Heart right ventricle (tissue), 16 donors: ENCODE results near the gene RGPD4. TPM values are rescaled to one million over a fixed set of nuclear protein-coding genes. Genes with fewer than 3 reads are reported as not detected.

Experiments
- ATAC-seq, 8 donors: fragments of 200-7000 bp; cut with Tn5 transposase; one replicate each; pipeline ENCODE4 v1.9.1; 2020; ENCODE audit warnings: mild to moderate bottlenecking in 8 of 8, moderate library complexity in 8 of 8, moderate number of reproducible peaks in 1 of 8
- DNase-seq, 2 donors: peaks; one replicate each; pipeline ENCODE4 v3.0.0-alpha.2; 2020
- H3K27ac ChIP-seq, 10 donors: fragments of 200-600 bp; sonication (generic) in 2 of 10; one replicate each; pipeline versions ENCODE4 v1.5.0 to v1.8.0; 2020 to 2022; ENCODE audit warnings: mild to moderate bottlenecking in 3 of 10
- H3K27me3 ChIP-seq, 7 donors: fragments of 200-600 bp; one replicate each; pipeline ENCODE4 v1.8.0; 2021 to 2022; ENCODE audit warnings: mild to moderate bottlenecking in 2 of 7
- H3K36me3 ChIP-seq, 9 donors: fragments of 200-600 bp; sonication (generic) in 1 of 9; one replicate each; pipeline versions ENCODE4 v1.5.0 to v1.8.0; 2020 to 2022; ENCODE audit warnings: mild to moderate bottlenecking in 2 of 9
- H3K4me1 ChIP-seq, 9 donors: fragments of 200-600 bp; sonication (generic) in 1 of 9; one replicate each; pipeline versions ENCODE4 v1.5.0 to v1.8.0; 2020 to 2022; ENCODE audit warnings: mild to moderate bottlenecking in 4 of 9
- H3K4me3 ChIP-seq, 10 donors: fragments of 200-600 bp; sonication (generic) in 2 of 10; one replicate each; pipeline versions ENCODE4 v1.5.0 to v1.8.0; 2020 to 2022; ENCODE audit warnings: mild to moderate bottlenecking in 7 of 10, moderate library complexity in 2 of 10
- H3K9me3 ChIP-seq, 11 donors: fragments of 200-600 bp in 10 of 11; sonication (generic) in 2 of 11; one replicate each; pipeline versions ENCODE4 v1.5.0 to v1.8.0; 2013 to 2022; ENCODE audit warnings: mild to moderate bottlenecking in 2 of 11, control low read depth in 1 of 11, moderate library complexity in 1 of 11
- CTCF ChIP-seq, 9 donors: fragments of 200-600 bp; sonication (generic) in 2 of 9; IDR thresholded peaks; one replicate each; pipeline versions ENCODE4 v1.5.0 to v1.8.0; 2021 to 2022; ENCODE audit warnings: antibody characterized with exemption in 9 of 9, mild to moderate bottlenecking in 5 of 9, moderate library complexity in 1 of 9
- WGBS, 2 donors: extraction: QIAGEN DNeasy Blood & Tissue Kit; methylation state at CpG; one replicate each; pipeline ENCODE4 v1.1.7; 2013; ENCODE audit warnings: inconsistent platforms in 1 of 2; 5-methylcytosine and 5-hydroxymethylcytosine counted together
- intact Hi-C, 10 donors: fragments of 100-400 bp; cut with DNase I; formaldehyde crosslinking; loops; one replicate each; pipeline versions ENCODE4 v1.11.1 to v1.14.2; 2022
- polyA plus RNA-seq, 2 donors: library from polyadenylated mRNA; stranded (reverse); fragments of 200-250 nt; gene quantifications; one replicate each; pipeline ENCODE4 v1.2.3, GENCODE V29; 2013
- total RNA-seq, 10 donors: library from RNA; stranded (reverse); fragmentation: NEBNext Ultra II Directional in 3 of 10; extraction: Animal tissue kit (Norgen Biotek cat#: 25700) in 3 of 10; gene quantifications; one replicate each; pipeline versions ENCODE4 v1.2.1 to v1.2.4, GENCODE V29; 2021 to 2023
- donor health status: Arrhythmogenic right ventricular cardiomyopathy.
- donor health status: ischemic (EF 13 %, LVEDD 7.1; RV severe dilation, severe dysfunction).
- donor health status: healthy with polysubstance abuse.
- donor health status: DM: no; HTN: yes; CAD: no.
- donor health status: DM: no; HTN: no; CAD: no.
- donor health status: ischemic (EF 25% LVEDD 6.9; RV normal size, moderate dysfunction).
- donor health status: ischemic (EF 25% LVEDD 5.7; RV mildly dilated, moderate dysfunction).
- donor health status: healthy.
- donor health status: DM: yes; HTN: yes; CAD: no.
- donor health status: Ischemic cardiomyopathy.
- donor health status: ischemic (EF 35%, LVEDD 5.7; RV mildly dilated, moderate dysfunction).
- donor health status: nonischemic (EF 11% LVEDD 7.7; RV severe dilation, severe dysfunction).
- donor health status: DM: yes; HTN: yes; CAD: no.
- donor health status: PGD.
- donor health status: ischemic (EF 29% LVEDD 5.4; RV normal size, mild dysfunction).
- donor health status: nonischemic (EF 23%, LVEDD 6.1; RV moderate dilation, normal function).

RGPD4 gene
- total and polyA plus RNA-seq, 12 donors, result 0.05 to 0.16 TPM; not detected in 10

- ATAC-seq, result no peak
- intact Hi-C loops, result no loop called here
- H3K9me3 ChIP-seq, result no peaks in the 10 kb centered on the region
- no peak overlapping the region for H3K27ac ChIP-seq
- H3K4me3 ChIP-seq, result no peak overlapping the region
- H3K27me3 ChIP-seq, result no peaks in the 10 kb centered on the region
- H3K4me1 ChIP-seq, result peaks cover 0 to 21% (median 0%) of the 10 kb centered on the region in 9 donors
- 55 to 57% methylated on average over 3 of the region's 3 CpGs for WGBS, 2 donors
- H3K36me3 ChIP-seq, result no peaks in the 10 kb centered on the region
- TF ChIP-seq CTCF (IDR thresholded peaks at IDR 0.05), result no peak
- DNase-seq, result no peak
Observed at GRCh38 chr2:107809835-107810234, 16.9 kb upstream of the RGPD4 start.

- H3K4me3 ChIP-seq, result no peak overlapping the region
- TF ChIP-seq CTCF (IDR thresholded peaks at IDR 0.05), result no peak
- peaks cover 0 to 21% (median 0%) of the 10 kb centered on the region in 9 donors for H3K4me1 ChIP-seq
- H3K27me3 ChIP-seq, result no peaks in the 10 kb centered on the region
- ATAC-seq, result no peak
- 69 to 70% methylated on average over 1 of the region's 1 CpG for whole genome bisulfite sequencing, 2 donors
- no peak for DNase-seq
- intact Hi-C loops, result no loop called here
- no peaks in the 10 kb centered on the region for H3K36me3 ChIP-seq
- no peaks in the 10 kb centered on the region for H3K9me3 ChIP-seq
- no peak overlapping the region for H3K27ac ChIP-seq
Observed at GRCh38 chr2:107810734-107811133, 16.0 kb upstream of the RGPD4 start.

GRCh38 chr2:107811411-107811810, 15.3 kb upstream of the RGPD4 start:
- no peaks in the 10 kb centered on the region for H3K27me3 ChIP-seq
- H3K9me3 ChIP-seq, result no peaks in the 10 kb centered on the region
- TF ChIP-seq CTCF (IDR thresholded peaks at IDR 0.05), result no peak
- intact Hi-C loops, result no loop called here
- H3K27ac ChIP-seq, result no peak overlapping the region
- DNase-seq (no peak), ATAC-seq (no peak)
- WGBS, 2 donors, result 45 to 68% methylated on average over 2 of the region's 2 CpGs
- H3K4me1 ChIP-seq, result peaks cover 0 to 21% (median 0%) of the 10 kb centered on the region in 9 donors
- H3K4me3 ChIP-seq, result no peak overlapping the region
- H3K36me3 ChIP-seq, result no peaks in the 10 kb centered on the region

- ATAC-seq (no peak), DNase-seq (no peak)
- peaks cover 0 to 21% (median 0%) of the 10 kb centered on the region in 9 donors for H3K4me1 ChIP-seq
- WGBS, 2 donors, result 52 to 57% methylated on average over 5 of the region's 5 CpGs
- H3K4me3 ChIP-seq, result no peak overlapping the region
- TF ChIP-seq CTCF (IDR thresholded peaks at IDR 0.05), result no peak
- no peaks in the 10 kb centered on the region for H3K9me3 ChIP-seq
- intact Hi-C loops, result no loop called here
- no peaks in the 10 kb centered on the region for H3K36me3 ChIP-seq
- H3K27ac ChIP-seq, result no peak overlapping the region
- no peaks in the 10 kb centered on the region for H3K27me3 ChIP-seq
Observed at GRCh38 chr2:107812006-107812405, 14.7 kb upstream of the RGPD4 start.
